Medulla oblongata (tissue), 1 donor: ENCODE data around the gene KRTAP10-6.
"Not testable (repeated sequence)": the region's sequence is repeated elsewhere in the genome, so short reads cannot be mapped to it uniquely, and the experiment has no call there.

Source experiments
- DNase-seq: peaks from one replicate; pipeline ENCODE4 v3.0.0-alpha.2; 2015; ENCODE audit errors: extremely low spot score

Gene KRTAP10-6

DNA sequence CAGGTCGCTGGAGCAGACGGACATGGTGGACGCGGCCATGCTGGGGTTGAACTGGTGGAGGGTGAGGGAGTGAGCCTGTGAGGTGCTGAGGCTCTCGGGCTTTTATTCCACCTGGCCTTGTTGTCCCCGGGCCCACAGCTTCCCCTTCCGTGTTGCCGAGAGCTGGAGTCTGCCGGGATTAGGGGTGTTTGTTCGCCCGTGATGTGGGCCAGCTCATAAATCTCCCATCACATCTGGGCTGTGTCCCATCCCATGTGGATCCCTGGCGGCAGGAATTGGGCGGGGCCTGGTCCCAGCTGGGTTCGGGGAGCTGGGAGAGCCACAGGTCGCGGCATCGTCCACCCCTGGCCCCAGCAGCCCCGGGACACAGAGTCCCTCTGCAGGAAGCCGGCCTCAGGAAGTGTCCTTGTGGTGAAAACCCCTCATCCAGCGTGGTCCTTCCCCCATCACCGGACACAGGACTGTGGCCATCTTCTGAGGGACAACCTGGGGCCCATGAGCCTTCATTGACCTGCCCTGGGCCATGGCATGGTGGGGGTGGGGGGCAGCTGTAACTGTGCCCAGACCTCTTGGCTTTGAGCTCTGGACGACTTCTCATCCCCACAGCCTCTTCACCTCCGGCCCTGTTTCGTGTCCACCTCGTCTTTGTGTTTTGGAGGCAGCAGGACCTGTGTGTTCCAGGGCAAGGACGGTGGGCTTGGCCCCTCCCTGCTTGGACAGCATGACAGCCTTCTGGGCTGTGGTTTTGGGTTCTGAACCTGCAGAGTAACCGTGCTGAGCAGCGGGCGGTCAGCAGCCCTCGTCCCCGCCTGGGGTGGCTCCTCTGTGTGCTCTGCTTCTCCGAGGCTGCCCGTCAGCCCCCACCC lies at the start of gene KRTAP10-6:
Gene KRTAP10-6, minus strand, starts transcription at position 60 of the 866 bp plus-strand sequence. Its CDS starts 21 bp downstream, at position 39.
- no peak for DNase-seq

DNA sequence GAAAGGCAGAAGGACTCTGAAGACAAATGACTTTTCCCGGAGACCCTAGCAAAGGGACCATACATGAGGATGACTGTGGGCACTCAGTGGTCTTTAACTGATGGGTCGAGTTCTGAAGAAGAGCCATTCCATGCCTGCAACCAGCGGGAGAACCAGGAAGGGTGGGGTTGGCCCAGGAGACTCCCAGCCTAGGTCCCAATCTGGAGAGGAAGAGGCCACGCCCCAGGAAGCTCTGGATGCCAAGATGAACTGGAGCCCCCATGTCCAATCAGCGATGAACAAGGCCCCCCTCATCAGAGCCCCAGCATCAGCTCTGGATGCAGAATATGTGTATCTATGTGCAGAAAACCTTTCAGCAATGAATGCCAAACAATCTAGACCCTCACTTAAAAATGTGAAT lies 48.5 kb upstream of the KRTAP10-6 start:
- DNase-seq, result no peak

- no peak for DNase-seq
Observed at GRCh38 chr21:44639331-44639655, 47.0 kb upstream of the KRTAP10-6 start.

DNA sequence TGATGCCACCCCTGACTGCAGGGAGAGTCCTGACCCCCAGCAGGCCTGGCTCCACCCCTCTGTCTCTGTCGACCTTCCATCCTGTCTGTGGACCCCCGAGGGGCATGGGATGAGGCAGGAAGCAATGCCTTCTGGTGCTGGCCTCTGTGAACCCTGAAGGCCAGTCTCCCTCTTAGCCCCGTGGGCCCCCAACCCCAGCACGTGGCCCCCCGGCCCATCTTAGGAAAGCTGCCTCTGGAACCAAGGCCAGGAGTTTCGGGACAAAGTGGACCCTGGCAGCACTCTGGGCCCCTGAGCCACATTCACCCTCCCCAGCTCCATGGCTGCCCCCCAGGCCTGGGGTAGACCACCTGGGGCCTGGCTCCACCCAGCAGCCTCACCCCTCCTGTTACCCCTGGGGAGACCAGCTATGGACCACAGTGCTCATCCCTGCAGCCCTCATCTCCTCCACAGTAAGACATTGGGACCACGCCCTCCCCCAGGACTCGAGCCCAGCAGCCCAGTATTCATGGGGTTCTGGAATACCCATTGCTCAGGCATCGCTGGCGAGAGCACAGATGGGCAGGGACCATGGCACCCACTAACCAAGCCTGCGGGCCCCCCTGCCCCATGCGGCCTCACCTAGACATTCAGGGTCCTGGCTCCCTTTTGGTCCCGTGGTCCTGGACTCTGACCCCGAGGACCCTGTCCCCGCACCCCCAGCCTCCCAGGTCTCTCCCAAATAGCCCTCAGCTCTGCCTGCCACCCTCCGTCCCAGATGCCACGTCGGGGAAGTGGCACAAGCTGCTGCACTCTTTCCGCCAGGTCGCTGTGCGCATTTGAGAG lies 46.4 kb upstream of the KRTAP10-6 start:
- DNase-seq, result not testable (repeated sequence)

GRCh38 chr21:44637851-44638348 lies 45.6 kb upstream of the KRTAP10-6 start:
- not testable (repeated sequence) for DNase-seq

GRCh38 chr21:44637018-44637850 lies 44.9 kb upstream of the KRTAP10-6 start, which contains the start of gene KRTAP10-10:
Gene KRTAP10-10, plus strand, starts transcription at chr21:44637356. Its CDS starts 62 bp downstream, at chr21:44637418.
- no peak for DNase-seq

- no peak for DNase-seq
Observed at GRCh38 chr21:44636209-44637017, 44.1 kb upstream of the KRTAP10-6 start.

- DNase-seq, result no peak
Observed at GRCh38 chr21:44632067-44632466, 39.8 kb upstream of the KRTAP10-6 start.

GRCh38 chr21:44630440-44630839 lies 38.1 kb upstream of the KRTAP10-6 start:
- no peak for DNase-seq

DNA sequence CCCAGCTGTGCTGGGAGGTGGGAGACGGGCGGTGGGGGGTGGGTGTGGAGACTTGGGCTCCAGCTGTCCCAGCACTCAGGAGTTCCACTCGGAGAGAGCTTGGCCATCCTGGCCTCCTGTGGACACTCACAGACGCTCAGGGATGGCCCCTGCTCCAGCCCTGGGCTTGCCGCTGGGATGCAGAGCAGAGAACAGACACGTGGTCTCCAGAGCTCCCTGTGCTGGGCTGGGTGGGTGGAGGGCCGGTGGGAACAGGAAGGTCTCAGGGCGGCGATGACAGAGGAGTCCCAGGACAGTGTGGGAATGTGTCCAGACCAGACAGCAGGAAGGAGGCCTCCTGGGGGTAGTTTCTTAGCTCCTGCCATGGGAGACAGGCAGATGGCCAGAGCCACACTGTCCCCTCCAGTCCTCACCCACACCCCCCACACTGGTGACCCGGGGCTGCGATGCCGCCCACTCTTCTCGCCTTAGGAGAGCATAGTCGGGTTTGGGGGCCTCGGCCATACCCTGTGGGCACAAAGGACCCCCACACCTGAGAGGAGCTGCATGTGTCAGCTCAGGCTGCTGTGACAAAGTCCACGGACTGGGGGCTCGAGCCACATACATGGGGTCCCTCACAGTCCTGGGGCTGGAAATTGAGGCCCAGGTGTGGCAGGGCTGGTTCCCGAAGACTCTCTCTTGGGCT lies 36.5 kb upstream of the KRTAP10-6 start:
- DNase-seq, result no peak

GRCh38 chr21:44627831-44628233 lies 35.5 kb upstream of the KRTAP10-6 start:
- not testable (repeated sequence) for DNase-seq

- DNase-seq, result not testable (repeated sequence)
Observed at GRCh38 chr21:44627181-44627822, 35.0 kb upstream of the KRTAP10-6 start.

GRCh38 chr21:44626673-44627143 lies 34.4 kb upstream of the KRTAP10-6 start, which contains the start of gene KRTAP10-9:
Gene KRTAP10-9, plus strand, starts transcription at chr21:44627093. Its CDS starts 79 bp downstream, at chr21:44627172.
- no peak for DNase-seq

- DNase-seq, result no peak
Observed at GRCh38 chr21:44626262-44626661, 34.0 kb upstream of the KRTAP10-6 start.

DNA sequence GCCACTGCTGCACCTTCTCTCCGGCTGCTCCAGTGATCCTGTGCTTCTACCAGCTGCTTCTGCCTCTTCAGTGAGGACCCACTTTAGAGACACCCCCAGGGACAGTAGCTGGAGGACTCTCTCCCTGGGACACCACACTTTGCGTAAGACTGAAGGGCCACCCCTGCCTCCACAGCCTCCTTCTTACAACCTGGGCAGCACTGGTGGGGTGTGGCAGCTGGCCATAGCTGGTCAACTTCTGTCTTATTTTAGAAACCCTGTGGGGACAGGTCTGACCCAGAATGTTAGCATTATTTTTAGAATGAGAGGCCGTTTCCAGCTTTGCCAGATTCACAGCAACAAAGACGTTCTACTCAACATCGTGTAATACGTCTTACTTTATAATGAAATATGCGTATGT lies 33.5 kb upstream of the KRTAP10-6 start:
- no peak for DNase-seq

DNA sequence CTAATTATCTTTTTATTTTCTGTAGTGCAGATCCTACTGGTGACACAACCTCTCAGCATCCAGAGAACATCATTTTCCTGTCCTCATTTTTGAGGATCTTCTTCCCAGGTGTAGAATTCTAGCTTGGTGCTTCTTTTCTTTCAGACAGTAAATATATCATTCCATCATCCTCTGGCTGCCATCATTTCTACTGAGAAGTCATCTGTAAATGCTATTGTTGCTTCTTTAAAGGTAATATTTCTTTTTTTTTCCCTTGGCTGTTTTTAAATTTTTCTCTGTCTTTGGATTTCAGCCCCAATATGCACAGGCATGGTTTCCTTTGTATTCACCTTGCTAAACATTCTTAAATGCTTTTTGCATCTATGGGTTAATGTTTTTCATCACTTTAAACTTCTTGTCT lies 31.3 kb upstream of the KRTAP10-6 start:
- DNase-seq, result no peak

DNA sequence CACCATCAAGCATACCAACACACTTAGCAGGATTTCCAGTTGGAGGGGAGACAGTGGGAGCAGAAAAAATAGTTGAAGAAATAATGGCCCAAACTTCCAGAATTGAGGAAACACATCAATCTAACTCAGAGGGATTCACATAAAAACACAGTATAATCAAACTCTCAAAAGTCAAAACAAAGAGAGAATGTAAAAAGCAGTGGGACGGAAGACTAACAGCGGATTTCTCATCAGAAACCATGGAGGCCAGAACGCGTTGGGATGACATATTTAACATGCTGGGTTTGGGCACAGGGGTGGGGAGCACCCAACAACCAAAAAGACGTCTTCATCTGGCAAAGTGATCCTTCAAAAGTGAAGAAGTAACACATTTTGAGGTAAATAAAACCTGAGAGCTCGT lies 27.6 kb upstream of the KRTAP10-6 start:
- DNase-seq, result no peak

DNA sequence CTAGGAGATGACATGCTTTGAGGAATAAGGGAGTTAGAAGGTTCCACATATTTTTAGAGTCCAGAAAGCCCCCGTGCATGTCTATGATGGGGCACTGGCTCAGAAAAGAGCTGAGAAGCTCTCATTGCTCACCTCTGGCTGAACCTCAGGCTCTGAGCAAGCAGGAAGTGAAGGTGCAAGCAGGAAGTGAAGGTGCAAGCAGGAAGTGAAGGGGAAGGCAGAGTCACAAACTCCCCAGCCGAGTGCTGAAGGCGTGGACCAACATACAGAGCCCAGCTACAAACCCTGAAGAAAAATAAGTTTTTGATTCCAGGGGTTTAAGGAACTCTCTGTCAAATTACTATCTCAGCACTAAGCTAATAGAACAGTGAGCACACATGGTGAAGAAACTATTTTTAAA lies 26.6 kb upstream of the KRTAP10-6 start:
- no peak for DNase-seq

- DNase-seq, result peak; percentile 11
Observed at GRCh38 chr21:44618504-44618903, 26.2 kb upstream of the KRTAP10-6 start.
